H9 (cell line): ENCODE results near the gene ADGRD1. TPM values are rescaled to one million over a fixed set of nuclear protein-coding genes. Genes with fewer than 3 reads are reported as not detected.

Experiments used
- DNase-seq: peaks from one replicate; pipeline ENCODE4 v3.0.0-alpha.2; 2017
- H2AFZ ChIP-seq: one replicate; pipeline ENCODE4 v1.6.1; 2013; ENCODE audit warnings: mild to moderate bottlenecking, low read length, control low read depth, moderate library complexity
- H2AK5ac ChIP-seq: 2 replicates; pipeline ENCODE4 v1.6.1; 2013; ENCODE audit warnings: low read length, control low read depth, mixed read lengths; ENCODE audit not compliant: insufficient read length
- H2BK120ac ChIP-seq: one replicate; pipeline ENCODE4 v1.6.1; 2013; ENCODE audit warnings: low read depth, mild to moderate bottlenecking, low read length, control low read depth, inconsistent platforms; ENCODE audit not compliant: poor library complexity, severe bottlenecking
- H2BK12ac ChIP-seq: 2 replicates; pipeline ENCODE4 v1.6.1; 2013; ENCODE audit warnings: low read length, control low read depth, mixed read lengths, low read depth; ENCODE audit not compliant: insufficient read length
- H2BK15ac ChIP-seq: 2 replicates; pipeline ENCODE4 v1.6.1; 2013; ENCODE audit warnings: low read depth, low read length, control low read depth
- H2BK20ac ChIP-seq: one replicate; pipeline ENCODE4 v1.6.1; 2013; ENCODE audit warnings: low read depth, mild to moderate bottlenecking, low read length, control low read depth, inconsistent platforms; ENCODE audit not compliant: poor library complexity, severe bottlenecking
- H2BK5ac ChIP-seq: 2 replicates; pipeline ENCODE4 v1.6.1; 2013; ENCODE audit warnings: low read length, control low read depth, mixed read lengths; ENCODE audit not compliant: insufficient read length
- H3K14ac ChIP-seq: 2 replicates; pipeline ENCODE4 v1.6.1; 2013; ENCODE audit warnings: low read length, control low read depth; ENCODE audit not compliant: insufficient read depth
- H3K18ac ChIP-seq: 2 replicates; pipeline ENCODE4 v1.6.1; 2013; ENCODE audit warnings: low read depth, mild to moderate bottlenecking, mixed read lengths, low read length, control low read depth; ENCODE audit not compliant: insufficient read length
- H3K23ac ChIP-seq: 2 replicates; pipeline ENCODE4 v1.6.1; 2013; ENCODE audit warnings: low read length, control low read depth, mixed read lengths, low read depth; ENCODE audit not compliant: insufficient read length
- H3K23me2 ChIP-seq: 2 replicates; pipeline ENCODE4 v1.6.1; 2013; ENCODE audit warnings: low read depth, mild to moderate bottlenecking, mixed read lengths, low read length, control low read depth; ENCODE audit not compliant: insufficient read length, poor library complexity, severe bottlenecking
- H3K27ac ChIP-seq: 2 replicates; pipeline ENCODE4 v1.5.1; 2013; ENCODE audit warnings: low read length, control low read depth, mixed read lengths, low read depth; ENCODE audit not compliant: insufficient read length
- H3K27me3 ChIP-seq: 2 replicates; pipeline ENCODE4 v1.6.1; 2013; ENCODE audit warnings: low read length, control low read depth, inconsistent platforms; ENCODE audit not compliant: insufficient read depth
- H3K4ac ChIP-seq: 2 replicates; pipeline ENCODE4 v1.6.1; 2013; ENCODE audit warnings: low read depth, mild to moderate bottlenecking, control low read depth, inconsistent platforms, low read length, moderate library complexity
- H3K4me1 ChIP-seq: 2 replicates; pipeline ENCODE4 v1.6.1; 2013; ENCODE audit warnings: low read length, control low read depth, inconsistent platforms; ENCODE audit not compliant: insufficient read depth
- H3K4me2 ChIP-seq: 2 replicates; pipeline ENCODE4 v1.6.1; 2013; ENCODE audit warnings: low read length, control low read depth, mixed read lengths; ENCODE audit not compliant: insufficient read length, insufficient read depth
- H3K56ac ChIP-seq: 2 replicates; pipeline ENCODE4 v1.6.1; 2013; ENCODE audit warnings: low read depth, mild to moderate bottlenecking, mixed read lengths, low read length, control low read depth; ENCODE audit not compliant: insufficient read length
- H3K79me1 ChIP-seq: 2 replicates; pipeline ENCODE4 v1.6.1; 2013; ENCODE audit warnings: low read depth, mild to moderate bottlenecking, moderate library complexity, low read length, control low read depth, inconsistent platforms; ENCODE audit not compliant: insufficient read depth, poor library complexity, severe bottlenecking
- H3K79me2 ChIP-seq: 2 replicates; pipeline ENCODE4 v1.6.1; 2013; ENCODE audit warnings: low read length, control low read depth, inconsistent platforms; ENCODE audit not compliant: insufficient read depth
- H3K9ac ChIP-seq: 2 replicates; pipeline ENCODE4 v1.6.1; 2013; ENCODE audit warnings: low read length, control low read depth, mixed read lengths; ENCODE audit not compliant: insufficient read length; ENCODE audit errors: extremely low read depth
- H3K9me3 ChIP-seq: one replicate; pipeline ENCODE4 v1.6.1; 2013; ENCODE audit warnings: low read depth, low read length, inconsistent platforms; ENCODE audit not compliant: control insufficient read depth
- H3T11ph ChIP-seq: one replicate; pipeline ENCODE4 v1.6.1; 2013; ENCODE audit warnings: mild to moderate bottlenecking, low read length, control low read depth, inconsistent platforms
- H4K20me1 ChIP-seq: one replicate; pipeline ENCODE4 v1.6.1; 2013; ENCODE audit not compliant: control insufficient read depth, insufficient read length, insufficient read depth
- H4K5ac ChIP-seq: 2 replicates; pipeline ENCODE4 v1.6.1; 2013; ENCODE audit warnings: low read depth, mild to moderate bottlenecking, mixed read lengths, low read length, control low read depth; ENCODE audit not compliant: insufficient read length
- H4K8ac ChIP-seq: replicated peaks from 2 replicates; pipeline ENCODE4 v1.6.1; 2013; ENCODE audit warnings: low read length, control low read depth, mixed read lengths, low read depth; ENCODE audit not compliant: insufficient read length
- H4K91ac ChIP-seq: 2 replicates; pipeline ENCODE4 v1.6.1; 2013; ENCODE audit warnings: low read depth, mild to moderate bottlenecking, moderate library complexity, mixed read lengths, low read length, control low read depth; ENCODE audit not compliant: insufficient read length
- H3K27ac Mint-ChIP-seq, 3 experiments: 2 replicates in 2 of 3; 3 replicates in 1 of 3; pipeline ENCODE4 v1.8.0; 2020 to 2021; ENCODE audit warnings: mixed read lengths in 3 of 3, mild to moderate bottlenecking in 1 of 3, moderate library complexity in 1 of 3
- H3K27me3 Mint-ChIP-seq: 2 replicates; pipeline ENCODE4 v1.8.0; 2021; ENCODE audit warnings: low read depth, mild to moderate bottlenecking, moderate library complexity, mixed read lengths
- H3K36me3 Mint-ChIP-seq, 3 experiments: 2 replicates in 2 of 3; 3 replicates in 1 of 3; pipeline ENCODE4 v1.8.0; 2020 to 2021; ENCODE audit warnings: low read depth in 3 of 3, mixed read lengths in 3 of 3; ENCODE audit not compliant: insufficient read depth in 1 of 3
- H3K4me1 Mint-ChIP-seq, 2 experiments: 2 replicates each; pipeline ENCODE4 v1.8.0; 2020; ENCODE audit warnings: mixed read lengths in 2 of 2
- H3K4me3 Mint-ChIP-seq, 2 experiments: 2 replicates in 1 of 2; 3 replicates in 1 of 2; pipeline ENCODE4 v1.8.0; 2020 to 2021; ENCODE audit warnings: mild to moderate bottlenecking in 2 of 2, mixed read lengths in 2 of 2, moderate library complexity in 1 of 2
- H3K9me3 Mint-ChIP-seq, 2 experiments: 2 replicates in 1 of 2; 3 replicates in 1 of 2; pipeline ENCODE4 v1.8.0; 2020; ENCODE audit warnings: mild to moderate bottlenecking in 2 of 2, mixed read lengths in 2 of 2, moderate library complexity in 1 of 2
- CTCF ChIP-seq: fragments of 200-600 bp; sonication (generic); conservative IDR thresholded peaks from 3 replicates; pipeline ENCODE4 v1.8.0; 2021; ENCODE audit warnings: antibody characterized with exemption, mild to moderate bottlenecking
- WGBS: extraction: QIAGEN DNeasy Blood & Tissue Kit; methylation state at CpG from one replicate; pipeline ENCODE4 v1.1.7; 2013; ENCODE audit warnings: missing lambda C conversion rate, low lambda C conversion rate, mixed read lengths; ENCODE audit not compliant: insufficient read length; ENCODE audit errors: extremely low coverage; 5-methylcytosine and 5-hydroxymethylcytosine counted together
- total RNA-seq: library from RNA; stranded (reverse); gene quantifications from 2 replicates; pipeline ENCODE4 v1.2.1, GENCODE V29; 2021

The ADGRD1 gene
- total RNA-seq, 1 experiment from 2014 or later, result 0.52 TPM

- no peak overlapping the region for H2BK15ac ChIP-seq
- H3K27ac ChIP-seq, result no peak overlapping the region
- H3K27me3 ChIP-seq, result no peaks in the 10 kb centered on the region
- H3K4me2 ChIP-seq, result no peak overlapping the region
- H3K27ac Mint-ChIP-seq, result no peak overlapping the region; a peak in 1 of 7 replicates
- H3K23me2 ChIP-seq, result no peaks in the 10 kb centered on the region
- no peak overlapping the region for H3K18ac ChIP-seq
- no peak overlapping the region for H2BK12ac ChIP-seq
- no peak overlapping the region for H3T11ph ChIP-seq
- no CpG with 5 or more reads among the region's 8 CpGs for WGBS
- no peaks in the 10 kb centered on the region for H3K9me3 ChIP-seq
- no peaks in the 10 kb centered on the region for H3K79me2 ChIP-seq
- no peak overlapping the region for H2BK120ac ChIP-seq
- no peak overlapping the region for H2AFZ ChIP-seq
- H4K5ac ChIP-seq, result no peak overlapping the region
- no peak overlapping the region for H4K91ac ChIP-seq
- H4K20me1 ChIP-seq, result no peaks in the 10 kb centered on the region
- no peak overlapping the region for H3K4ac ChIP-seq
- TF ChIP-seq CTCF, result no peak
- H3K4me3 Mint-ChIP-seq, result no peak overlapping the region
- DNase-seq, result no peak
- H2BK5ac ChIP-seq, result no peak overlapping the region
- no peak overlapping the region for H3K9ac ChIP-seq
- H3K27me3 Mint-ChIP-seq, result peaks cover 4% of the 10 kb centered on the region
- H2BK20ac ChIP-seq, result no peak overlapping the region
- no peaks in the 10 kb centered on the region for H3K4me1 ChIP-seq
- H3K14ac ChIP-seq, result no peak overlapping the region; the same call in 1 of the 2 replicates
- peaks cover 4 to 10% of the 10 kb centered on the region in 2 experiments; a peak in 4 of 5 replicates for H3K9me3 Mint-ChIP-seq
- H4K8ac ChIP-seq, result no peak overlapping the region
- no peak overlapping the region for H3K56ac ChIP-seq
- no peak overlapping the region for H3K23ac ChIP-seq
- no peaks in the 10 kb centered on the region for H3K79me1 ChIP-seq
- H3K36me3 Mint-ChIP-seq, result no peaks in the 10 kb centered on the region; a peak in 1 of 7 replicates
- peaks cover 0 to 7% of the 10 kb centered on the region in 2 experiments; a peak in 1 of 4 replicates for H3K4me1 Mint-ChIP-seq
- H2AK5ac ChIP-seq, result no peak overlapping the region
These were observed 38.7 kb downstream of the ADGRD1 start for GRCh38 chr12:130992448-130992847.
